ENCODE data around the gene KAT7. TPM values are rescaled to one million over a fixed set of nuclear protein-coding genes. Genes with fewer than 3 reads are reported as not detected.

The KAT7 gene
- total and polyA plus RNA-seq, 2 experiments from 2014 or later = 20.9 to 27.5 TPM

GRCh38 chr17:49817993-49818392 lies 29.5 kb downstream of the KAT7 start:
- no peak overlapping the region for H3K4me2 ChIP-seq (ENCODE audit: unreplicated experiment)
- H3K9me2 ChIP-seq (ENCODE audit: insufficient read depth) = no peaks in the 10 kb centered on the region
- peaks cover 30% of the 10 kb centered on the region for H3K4me1 ChIP-seq (ENCODE audit: insufficient read depth)
- no peaks in the 10 kb centered on the region for H3K27me3 ChIP-seq (replicated peaks; ENCODE audit: insufficient read depth)
- H3K9ac ChIP-seq = no peak overlapping the region
- no peak overlapping the region for H2AFZ ChIP-seq
- H3K36me3 ChIP-seq (ENCODE audit: low read depth) = peaks cover 33% of the 10 kb centered on the region
- no peak overlapping the region for H3K4me3 ChIP-seq
- H3F3A ChIP-seq (ENCODE audit: insufficient read depth) = peaks cover 18% of the 10 kb centered on the region
- peaks cover 44% of the 10 kb centered on the region for H3K79me2 ChIP-seq (ENCODE audit: insufficient read depth)
- DNase-seq = no peak
- 94 to 95% methylated on average over 4 of the region's 4 CpGs for WGBS, 2 experiments (ENCODE audit: low coverage in 1 of 2, low lambda C conversion rate in 2 of 2, missing lambda C conversion rate in 2 of 2)
- TF ChIP-seq EZH2phosphoT487 (IDR thresholded peaks at IDR 0.05; ENCODE audit: insufficient read depth, low read depth) = no peak
- TF ChIP-seq EZH2 (IDR thresholded peaks at IDR 0.05; ENCODE audit: insufficient read depth, poor library complexity, severe bottlenecking) = no peak
- H3K9me3 ChIP-seq (ENCODE audit: low read depth) = no peaks in the 10 kb centered on the region
- no peak overlapping the region for H3K27ac ChIP-seq
- H4K20me1 ChIP-seq (ENCODE audit: insufficient read depth) = no peaks in the 10 kb centered on the region
- in situ Hi-C loops (cut with MboI) = no loop called here

- Histone ChIP-seq H3F3A (ENCODE audit: insufficient read depth) (peaks cover 23% of the 10 kb centered on the region), H3K27me3 (replicated peaks; ENCODE audit: insufficient read depth) (no peaks in the 10 kb centered on the region), H3K4me3 (no peak overlapping the region), H3K4me1 (ENCODE audit: insufficient read depth) (peaks cover 30% of the 10 kb centered on the region), H3K9ac (no peak overlapping the region), H3K27ac (no peak overlapping the region), H3K9me3 (ENCODE audit: low read depth) (no peaks in the 10 kb centered on the region), H2AFZ (no peak overlapping the region), H3K36me3 (ENCODE audit: low read depth) (peaks cover 33% of the 10 kb centered on the region), H4K20me1 (ENCODE audit: insufficient read depth) (no peaks in the 10 kb centered on the region), H3K79me2 (ENCODE audit: insufficient read depth) (peaks cover 37% of the 10 kb centered on the region), H3K4me2 (ENCODE audit: unreplicated experiment) (no peak overlapping the region), H3K9me2 (ENCODE audit: insufficient read depth) (no peaks in the 10 kb centered on the region)
- 98 to 99% methylated on average over 5 of the region's 5 CpGs for WGBS, 2 experiments (ENCODE audit: low coverage in 1 of 2, low lambda C conversion rate in 2 of 2, missing lambda C conversion rate in 2 of 2)
- TF ChIP-seq EZH2phosphoT487 (IDR thresholded peaks at IDR 0.05; ENCODE audit: insufficient read depth, low read depth) (no peak), EZH2 (IDR thresholded peaks at IDR 0.05; ENCODE audit: insufficient read depth, poor library complexity, severe bottlenecking) (no peak)
- DNase-seq = no peak
- in situ Hi-C loops (cut with MboI) = no loop called here
These were observed 30.7 kb downstream of the KAT7 start for GRCh38 chr17:49819138-49819537.

GRCh38 chr17:49819651-49820050 lies 31.2 kb downstream of the KAT7 start:
- Histone ChIP-seq H3K4me1 (ENCODE audit: insufficient read depth) (peaks cover 29% of the 10 kb centered on the region), H3K9ac (no peak overlapping the region), H3K9me3 (ENCODE audit: low read depth) (no peaks in the 10 kb centered on the region), H3K9me2 (ENCODE audit: insufficient read depth) (no peaks in the 10 kb centered on the region), H3K4me3 (no peak overlapping the region), H3K4me2 (ENCODE audit: unreplicated experiment) (no peak overlapping the region), H3F3A (ENCODE audit: insufficient read depth) (peaks cover 23% of the 10 kb centered on the region), H2AFZ (no peak overlapping the region), H3K79me2 (ENCODE audit: insufficient read depth) (peaks cover 32% of the 10 kb centered on the region), H3K27ac (no peak overlapping the region), H3K27me3 (replicated peaks; ENCODE audit: insufficient read depth) (no peaks in the 10 kb centered on the region), H4K20me1 (ENCODE audit: insufficient read depth) (no peaks in the 10 kb centered on the region), H3K36me3 (ENCODE audit: low read depth) (peaks cover 38% of the 10 kb centered on the region; the same call in 1 of the 2 replicates)
- in situ Hi-C loops (cut with MboI) = no loop called here
- WGBS, 2 experiments (ENCODE audit: low coverage in 1 of 2, low lambda C conversion rate in 2 of 2, missing lambda C conversion rate in 2 of 2) = 95 to 96% methylated on average over 2 of the region's 2 CpGs
- DNase-seq = no peak
- TF ChIP-seq EZH2phosphoT487 (IDR thresholded peaks at IDR 0.05; ENCODE audit: insufficient read depth, low read depth) = no peak
- TF ChIP-seq EZH2 (IDR thresholded peaks at IDR 0.05; ENCODE audit: insufficient read depth, poor library complexity, severe bottlenecking) = no peak

GRCh38 chr17:49820773-49821172 lies 32.3 kb downstream of the KAT7 start:
- Histone ChIP-seq H3K4me1 (ENCODE audit: insufficient read depth) (peaks cover 20% of the 10 kb centered on the region), H3K79me2 (ENCODE audit: insufficient read depth) (peaks cover 23% of the 10 kb centered on the region), H3K4me3 (no peak overlapping the region), H3K9me3 (ENCODE audit: low read depth) (no peaks in the 10 kb centered on the region), H3K9me2 (ENCODE audit: insufficient read depth) (no peaks in the 10 kb centered on the region), H3F3A (ENCODE audit: insufficient read depth) (peaks cover 16% of the 10 kb centered on the region; the same call in 1 of the 2 replicates), H3K36me3 (ENCODE audit: low read depth) (peaks cover 49% of the 10 kb centered on the region), H4K20me1 (ENCODE audit: insufficient read depth) (no peaks in the 10 kb centered on the region), H3K9ac (no peak overlapping the region), H3K4me2 (ENCODE audit: unreplicated experiment) (no peak overlapping the region), H2AFZ (no peak overlapping the region), H3K27me3 (replicated peaks; ENCODE audit: insufficient read depth) (no peaks in the 10 kb centered on the region), H3K27ac (no peak overlapping the region)
- in situ Hi-C loops (cut with MboI) = no loop called here
- 93 to 100% methylated on average over 1 of the region's 1 CpG for WGBS, 2 experiments (ENCODE audit: low coverage in 1 of 2, low lambda C conversion rate in 2 of 2, missing lambda C conversion rate in 2 of 2)
- no peak for DNase-seq
- TF ChIP-seq EZH2 (IDR thresholded peaks at IDR 0.05; ENCODE audit: insufficient read depth, poor library complexity, severe bottlenecking) (no peak), EZH2phosphoT487 (IDR thresholded peaks at IDR 0.05; ENCODE audit: insufficient read depth, low read depth) (no peak)

- no peaks in the 10 kb centered on the region for H3K9me2 ChIP-seq (ENCODE audit: insufficient read depth)
- DNase-seq = no peak
- peaks cover 15% of the 10 kb centered on the region; the same call in 1 of the 2 replicates for H3F3A ChIP-seq (ENCODE audit: insufficient read depth)
- no peak overlapping the region for H3K27ac ChIP-seq
- H3K9me3 ChIP-seq (ENCODE audit: low read depth) = no peaks in the 10 kb centered on the region
- no peak overlapping the region for H2AFZ ChIP-seq
- H4K20me1 ChIP-seq (ENCODE audit: insufficient read depth) = no peaks in the 10 kb centered on the region
- H3K4me3 ChIP-seq = no peak overlapping the region
- in situ Hi-C loops (cut with MboI) = no loop called here
- peaks cover 14% of the 10 kb centered on the region for H3K4me1 ChIP-seq (ENCODE audit: insufficient read depth)
- WGBS, 2 experiments (ENCODE audit: low coverage in 1 of 2, low lambda C conversion rate in 2 of 2, missing lambda C conversion rate in 2 of 2) = 96 to 98% methylated on average over 2 of the region's 2 CpGs
- no peak overlapping the region for H3K9ac ChIP-seq
- H3K4me2 ChIP-seq (ENCODE audit: unreplicated experiment) = no peak overlapping the region
- TF ChIP-seq EZH2phosphoT487 (IDR thresholded peaks at IDR 0.05; ENCODE audit: insufficient read depth, low read depth) (no peak), EZH2 (IDR thresholded peaks at IDR 0.05; ENCODE audit: insufficient read depth, poor library complexity, severe bottlenecking) (no peak)
- H3K79me2 ChIP-seq (ENCODE audit: insufficient read depth) = peaks cover 23% of the 10 kb centered on the region
- no peaks in the 10 kb centered on the region for H3K27me3 ChIP-seq (replicated peaks; ENCODE audit: insufficient read depth)
- peaks cover 53% of the 10 kb centered on the region for H3K36me3 ChIP-seq (ENCODE audit: low read depth)
These were observed 33.0 kb downstream of the KAT7 start for GRCh38 chr17:49821466-49821865.
